Right lobe of liver (tissue), 6 donors: ENCODE data around the gene SFXN3. TPM values are rescaled to one million over a fixed set of nuclear protein-coding genes. Genes with fewer than 3 reads are reported as not detected.

Source experiments
- ATAC-seq, 4 donors: fragments of 200-7000 bp; cut with Tn5 transposase; one replicate each; pipeline ENCODE4 v1.9.1; 2020; ENCODE audit warnings: mild to moderate bottlenecking in 4 of 4, moderate library complexity in 4 of 4
- DNase-seq, 3 donors: peaks; one replicate each; pipeline ENCODE4 v3.0.0-alpha.2; 2020
- H3K27ac ChIP-seq, 3 donors: fragments of 200-600 bp; one replicate each; pipeline ENCODE4 v1.8.0; 2022
- H3K27me3 ChIP-seq, 2 donors: fragments of 200-600 bp; one replicate each; pipeline ENCODE4 v1.8.0; 2022
- H3K36me3 ChIP-seq, 4 donors: fragments of 200-600 bp; sonication (generic) in 1 of 4; one replicate each; pipeline versions ENCODE4 v1.5.1 to v1.8.0; 2017 to 2022; ENCODE audit warnings: control low read depth in 1 of 4
- H3K4me1 ChIP-seq, 4 donors: fragments of 200-600 bp; sonication (generic) in 1 of 4; one replicate each; pipeline versions ENCODE4 v1.5.1 to v1.8.0; 2017 to 2022; ENCODE audit warnings: control low read depth in 1 of 4
- H3K4me3 ChIP-seq, 3 donors: fragments of 200-600 bp; one replicate each; pipeline ENCODE4 v1.8.0; 2022
- H3K9me3 ChIP-seq, 4 donors: fragments of 200-600 bp; sonication (generic) in 1 of 4; one replicate each; pipeline versions ENCODE4 v1.5.1 to v1.8.0; 2017 to 2022; ENCODE audit warnings: control low read depth in 1 of 4
- POLR2A ChIP-seq: fragments of 450-650 bp; IDR thresholded peaks from one replicate; pipeline ENCODE4 v1.6.1; 2017; ENCODE audit warnings: antibody characterized with exemption, mild to moderate bottlenecking
- WGBS: methylation state at CpG from one replicate; pipeline ENCODE4 v1.1.6; 2018; ENCODE audit warnings: low coverage, low lambda C conversion rate; ENCODE audit not compliant: insufficient coverage; ENCODE audit errors: missing lambda C conversion rate; 5-methylcytosine and 5-hydroxymethylcytosine counted together
- intact Hi-C, 2 donors: fragments of 100-400 bp; cut with DNase I; formaldehyde crosslinking; loops; one replicate each; pipeline versions ENCODE4 v1.11.2 to v1.14.1; 2022
- total RNA-seq, 6 experiments: library from RNA; depleted of rRNA in 2 of 6; stranded (reverse); fragments of >200 nt in 2 of 6; fragmentation: NEBNext Ultra II Directional in 3 of 6; extraction: Animal tissue kit (Norgen Biotek cat#: 25700) in 3 of 6; gene quantifications; one replicate each; pipeline versions ENCODE4 v1.1.0 to v1.2.4, GENCODE V29; 2016 to 2023
- TF ChIP-seq, protein P1 (sequence below), 4 donors: fragments of 200-600 bp in 3 of 4; fragments of 450-650 bp in 1 of 4; IDR thresholded peaks; one replicate each; pipeline versions ENCODE4 v1.5.1 to v1.8.0; 2016 to 2022; ENCODE audit warnings: antibody characterized with exemption in 4 of 4, mild to moderate bottlenecking in 2 of 4
- donor health status: DM: no; HTN: yes; CAD: no.
- donor health status: DM: no; HTN: no; CAD: no.
- donor health status: DM: no; HTN: no; CAD: no.
- donor health status: DM: no; HTN: yes; CAD: no.
- donor health status: DM: no; HTN: yes; CAD: no.

SFXN3 gene
- total RNA-seq, 6 experiments from 2014 or later = 4.0 to 17.0 (median 7.6) TPM

- intact Hi-C loops = no loop called here
- no peaks in the 10 kb centered on the region for H3K27me3 ChIP-seq
- no CpG with 5 or more reads among the region's 2 CpGs for WGBS
- no peak overlapping the region for H3K4me3 ChIP-seq
- H3K4me1 ChIP-seq = peaks cover 0 to 29% (median 9%) of the 10 kb centered on the region in 4 donors
- no peaks in the 10 kb centered on the region for H3K9me3 ChIP-seq
- ATAC-seq = no peak
- TF ChIP-seq, protein P1, sequence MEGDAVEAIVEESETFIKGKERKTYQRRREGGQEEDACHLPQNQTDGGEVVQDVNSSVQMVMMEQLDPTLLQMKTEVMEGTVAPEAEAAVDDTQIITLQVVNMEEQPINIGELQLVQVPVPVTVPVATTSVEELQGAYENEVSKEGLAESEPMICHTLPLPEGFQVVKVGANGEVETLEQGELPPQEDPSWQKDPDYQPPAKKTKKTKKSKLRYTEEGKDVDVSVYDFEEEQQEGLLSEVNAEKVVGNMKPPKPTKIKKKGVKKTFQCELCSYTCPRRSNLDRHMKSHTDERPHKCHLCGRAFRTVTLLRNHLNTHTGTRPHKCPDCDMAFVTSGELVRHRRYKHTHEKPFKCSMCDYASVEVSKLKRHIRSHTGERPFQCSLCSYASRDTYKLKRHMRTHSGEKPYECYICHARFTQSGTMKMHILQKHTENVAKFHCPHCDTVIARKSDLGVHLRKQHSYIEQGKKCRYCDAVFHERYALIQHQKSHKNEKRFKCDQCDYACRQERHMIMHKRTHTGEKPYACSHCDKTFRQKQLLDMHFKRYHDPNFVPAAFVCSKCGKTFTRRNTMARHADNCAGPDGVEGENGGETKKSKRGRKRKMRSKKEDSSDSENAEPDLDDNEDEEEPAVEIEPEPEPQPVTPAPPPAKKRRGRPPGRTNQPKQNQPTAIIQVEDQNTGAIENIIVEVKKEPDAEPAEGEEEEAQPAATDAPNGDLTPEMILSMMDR (IDR thresholded peaks at IDR 0.05) = no peak
- TF ChIP-seq POLR2A = no peak
- DNase-seq = peak in 1 of 3 donors; percentile 46
- H3K27ac ChIP-seq = no peak overlapping the region
- peaks cover 0 to 45% (median 8%) of the 10 kb centered on the region in 4 donors for H3K36me3 ChIP-seq
These were observed 46.3 kb upstream of the SFXN3 start for GRCh38 chr10:100984672-100985177.

DNA sequence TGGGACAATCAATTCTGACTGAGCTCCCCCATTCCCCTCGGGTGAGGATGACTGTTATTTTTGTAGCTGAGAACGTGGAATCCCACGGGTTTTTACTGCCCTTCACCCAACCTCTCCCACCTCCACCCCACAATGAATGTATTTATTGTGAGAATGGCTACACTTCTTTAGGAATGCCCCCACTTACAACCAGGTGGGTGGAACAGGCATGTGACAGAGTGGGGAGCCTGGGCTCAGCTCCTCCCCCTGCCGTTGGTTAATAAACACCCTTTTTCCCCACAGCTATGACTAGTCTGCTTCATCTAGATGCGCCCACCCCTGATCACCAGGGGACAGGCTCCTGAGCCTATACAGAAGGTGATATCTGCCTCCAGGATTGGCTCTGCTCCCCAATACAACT lies 45.7 kb upstream of the SFXN3 start:
- Histone ChIP-seq H3K36me3 (peaks cover 0 to 39% (median 5%) of the 10 kb centered on the region in 4 donors), H3K27ac (no peak overlapping the region), H3K4me3 (no peak overlapping the region), H3K9me3 (no peaks in the 10 kb centered on the region), H3K27me3 (no peaks in the 10 kb centered on the region), H3K4me1 (peaks cover 0 to 29% (median 9%) of the 10 kb centered on the region in 4 donors)
- 39% methylated on average over 5 of the region's 5 CpGs for WGBS
- DNase-seq = no peak
- peak; percentile 7 for TF ChIP-seq POLR2A
- TF ChIP-seq, protein P1 (IDR thresholded peaks at IDR 0.05) = no peak
- ATAC-seq = peak; percentile 5 to 18 (median 13)
- intact Hi-C loops = no loop called here

DNA sequence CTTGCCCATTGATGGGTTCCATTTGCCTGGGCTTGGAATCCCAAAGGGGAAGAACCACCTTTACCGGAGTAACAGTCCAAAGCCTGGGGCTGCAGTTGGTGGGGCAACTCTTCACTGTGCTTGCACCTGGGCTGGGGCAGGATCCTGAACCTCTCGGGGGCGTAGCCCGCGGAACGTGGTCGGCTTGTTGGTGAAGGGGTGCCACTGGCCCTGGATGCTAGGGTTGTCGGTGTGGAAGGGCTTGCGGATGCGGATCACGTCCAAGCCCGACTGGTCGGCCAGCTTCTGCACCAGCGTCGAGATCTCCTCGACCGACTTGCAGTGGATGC lies 44.4 kb upstream of the SFXN3 start:
- ATAC-seq = peak in 1 of 4 donors; percentile 22
- Histone ChIP-seq H3K4me3 (peak overlapping the region; percentile 64 to 96 (median 87)), H3K36me3 (peaks cover 0 to 36% (median 6%) of the 10 kb centered on the region in 4 donors), H3K4me1 (peaks cover 0 to 29% (median 9%) of the 10 kb centered on the region in 4 donors), H3K9me3 (no peaks in the 10 kb centered on the region), H3K27me3 (no peaks in the 10 kb centered on the region), H3K27ac (peak overlapping the region in 1 of 3 donors; percentile 78)
- no peak for TF ChIP-seq POLR2A
- TF ChIP-seq, protein P1 (IDR thresholded peaks at IDR 0.05) = no peak
- intact Hi-C loops = no loop called here
- no peak for DNase-seq
- 15% methylated on average over 8 of the region's 17 CpGs for WGBS

DNA sequence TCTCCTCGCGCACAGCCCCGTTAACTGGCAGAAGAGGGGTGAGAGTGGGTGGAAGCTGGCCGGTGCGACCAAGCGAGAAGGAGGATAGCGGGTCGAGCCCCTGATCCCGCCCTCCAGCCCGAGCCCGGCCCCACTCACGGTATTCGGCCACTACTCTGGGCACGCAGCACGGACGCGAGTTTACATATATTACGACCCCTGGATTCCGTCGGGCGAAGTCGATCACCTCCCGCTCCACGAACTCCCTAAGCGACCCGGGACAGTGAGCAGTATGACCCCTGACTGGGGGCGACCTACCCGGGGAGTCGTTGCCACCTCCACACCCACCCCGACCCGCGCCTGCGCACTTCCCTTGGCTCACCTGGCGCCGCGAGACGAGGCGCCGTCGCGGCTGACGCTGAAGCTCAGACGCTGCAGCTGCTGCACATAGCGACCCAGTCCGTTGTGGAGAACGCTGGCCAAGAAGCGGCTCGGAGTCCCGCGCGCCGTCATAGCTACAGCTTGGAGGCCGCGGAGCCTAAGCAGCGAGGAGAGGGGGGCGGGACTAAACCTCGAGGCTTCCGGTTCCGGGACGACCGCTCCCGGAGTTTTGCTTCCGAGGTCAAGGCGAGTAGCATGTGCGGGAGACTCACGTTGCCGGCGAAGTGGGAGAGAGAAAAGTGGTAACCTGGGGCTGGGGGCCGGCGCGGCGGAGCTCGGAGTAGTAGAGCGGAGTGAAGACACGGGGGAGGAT lies 43.9 kb upstream of the SFXN3 start, which contains the start of the genes MRPL43 and TWNK:
MRPL43 (minus strand) TSS at position 546 of the 733 bp plus-strand sequence; CDS start at position 492, 54 bp downstream.
TWNK (plus strand) TSS at position 592 of the 733 bp plus-strand sequence. CDS start 668 bp downstream, outside the sequence.
- no peaks in the 10 kb centered on the region for H3K27me3 ChIP-seq
- intact Hi-C loops = no loop called here
- H3K4me3 ChIP-seq = peak within 1 kb of the TSS; percentile 64 to 96 (median 87)
- peaks cover 0 to 29% (median 9%) of the 10 kb centered on the region in 4 donors for H3K4me1 ChIP-seq
- H3K36me3 ChIP-seq = peaks cover 0 to 30% (median 6%) of the 10 kb centered on the region in 4 donors
- no peaks in the 10 kb centered on the region for H3K9me3 ChIP-seq
- ATAC-seq (peak; percentile 83 to 89 (median 83)), DNase-seq (peak; percentile 83 to 90 (median 87))
- TF ChIP-seq, protein P1 (IDR thresholded peaks at IDR 0.05) = no peak
- peak; percentile 33 for TF ChIP-seq POLR2A
- H3K27ac ChIP-seq = peak within 1 kb of the TSS; percentile 52 to 78 (median 58)
- WGBS = under 1% methylated on average over 31 of the region's 75 CpGs
